Keratinocyte (primary cell): ENCODE results near the gene MYO1E.

Experiments
- CTCF ChIP-seq, 3 experiments: IDR thresholded peaks in 1 of 3; conservative IDR thresholded peaks in 1 of 3; optimal IDR thresholded peaks in 1 of 3; 2 replicates in 2 of 3; 3 replicates in 1 of 3; pipeline versions ENCODE3 to v1.5.1; 2011; ENCODE audit warnings: low read length in 3 of 3, mild to moderate bottlenecking in 3 of 3, moderate library complexity in 2 of 3, control low read depth in 1 of 3, inconsistent platforms in 1 of 3; ENCODE audit not compliant: insufficient read depth in 2 of 3; ENCODE audit errors: extremely low read depth in 1 of 3
- EZH2 ChIP-seq: IDR thresholded peaks from one replicate; pipeline ENCODE4 v1.6.1; 2012; ENCODE audit warnings: inconsistent platforms, mild to moderate bottlenecking, low read length, moderate library complexity

- no peak for TF ChIP-seq CTCF (optimal IDR thresholded peaks at IDR 0.05 in 1 of 3, IDR thresholded peaks at IDR 0.05 in 1 of 3, conservative IDR thresholded peaks at IDR 0.05 in 1 of 3; ENCODE audit: extremely low read depth in 1 of 3, insufficient read depth in 2 of 3, low read length in 3 of 3)
- TF ChIP-seq EZH2: no peak
Observed at GRCh38 chr15:59252137-59252536, 120.5 kb downstream of the MYO1E start.
